Neural cell (in vitro differentiated cells): ENCODE data around the gene B4GALNT3.

ENCODE experiments used
- MXI1 ChIP-seq: fragments of 450-650 bp; conservative IDR thresholded peaks from 2 replicates; pipeline ENCODE4 v1.6.1; 2014; ENCODE audit warnings: antibody characterized with exemption, mild to moderate bottlenecking; ENCODE audit not compliant: poor library complexity, severe bottlenecking
- TAF1 ChIP-seq: IDR thresholded peaks from 2 replicates; pipeline ENCODE4 v1.6.1; 2012; ENCODE audit warnings: low read depth
- TF ChIP-seq, protein P1 (sequence below): fragments of 450-650 bp; IDR thresholded peaks from 2 replicates; pipeline ENCODE4 v1.5.1; 2014; ENCODE audit warnings: antibody characterized with exemption, mild to moderate bottlenecking, moderate library complexity; ENCODE audit not compliant: poor library complexity, severe bottlenecking

DNA sequence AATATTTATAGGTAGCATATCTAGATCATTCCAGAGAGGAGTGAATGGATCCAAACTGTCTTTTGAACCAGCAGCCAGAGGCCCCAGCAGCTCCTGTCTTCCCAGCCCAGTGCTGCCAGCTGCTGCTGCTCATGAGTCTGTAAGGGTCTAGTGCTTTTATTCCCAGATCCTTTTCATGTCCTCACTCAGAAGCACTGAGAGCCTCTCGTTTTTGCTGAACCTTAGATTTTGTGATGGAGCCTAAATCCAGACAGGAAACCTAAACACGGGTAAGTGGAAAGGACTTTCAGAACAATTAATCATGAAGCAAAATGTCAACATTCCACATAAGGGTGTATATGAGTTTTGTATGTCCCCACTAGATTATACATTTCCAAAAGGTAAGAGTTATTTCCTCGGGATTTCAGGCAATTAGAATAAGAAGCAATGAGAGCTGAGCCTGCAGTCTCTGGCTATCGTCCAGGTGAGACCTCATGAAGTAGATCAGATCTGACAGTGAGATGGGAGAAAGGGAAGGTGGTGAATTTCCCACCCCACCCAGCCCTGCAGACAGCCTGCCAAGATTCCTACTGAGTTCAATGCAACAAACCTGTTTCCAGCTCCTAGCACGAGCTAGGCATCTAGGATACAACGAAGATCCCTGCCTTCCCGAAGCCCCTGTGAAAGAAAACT lies 119.1 kb downstream of the B4GALNT3 start:
- TF ChIP-seq TAF1 (no peak), MXI1 (no peak)
- TF ChIP-seq, protein P1, sequence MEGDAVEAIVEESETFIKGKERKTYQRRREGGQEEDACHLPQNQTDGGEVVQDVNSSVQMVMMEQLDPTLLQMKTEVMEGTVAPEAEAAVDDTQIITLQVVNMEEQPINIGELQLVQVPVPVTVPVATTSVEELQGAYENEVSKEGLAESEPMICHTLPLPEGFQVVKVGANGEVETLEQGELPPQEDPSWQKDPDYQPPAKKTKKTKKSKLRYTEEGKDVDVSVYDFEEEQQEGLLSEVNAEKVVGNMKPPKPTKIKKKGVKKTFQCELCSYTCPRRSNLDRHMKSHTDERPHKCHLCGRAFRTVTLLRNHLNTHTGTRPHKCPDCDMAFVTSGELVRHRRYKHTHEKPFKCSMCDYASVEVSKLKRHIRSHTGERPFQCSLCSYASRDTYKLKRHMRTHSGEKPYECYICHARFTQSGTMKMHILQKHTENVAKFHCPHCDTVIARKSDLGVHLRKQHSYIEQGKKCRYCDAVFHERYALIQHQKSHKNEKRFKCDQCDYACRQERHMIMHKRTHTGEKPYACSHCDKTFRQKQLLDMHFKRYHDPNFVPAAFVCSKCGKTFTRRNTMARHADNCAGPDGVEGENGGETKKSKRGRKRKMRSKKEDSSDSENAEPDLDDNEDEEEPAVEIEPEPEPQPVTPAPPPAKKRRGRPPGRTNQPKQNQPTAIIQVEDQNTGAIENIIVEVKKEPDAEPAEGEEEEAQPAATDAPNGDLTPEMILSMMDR = no peak
